NCI-H1092 treated with DMSO at 0.1 percent for 48 hours (cell line): ENCODE results near the gene FRG2C.
"Not testable (repeated sequence)": the region's sequence is repeated elsewhere in the genome, so short reads cannot be mapped to it uniquely, and the experiment has no call there.

Source experiments
- DNase-seq: peaks from one replicate; lab custom pipeline; 2025; lab: John Stamatoyannopoulos, UW

The FRG2C gene

GRCh38 chr3:75664028-75664427 lies at the start of gene FRG2C:
FRG2C (plus strand) TSS chr3:75664328; CDS start chr3:75664380, 52 bp downstream.
- DNase-seq: not testable (repeated sequence)

GRCh38 chr3:75618666-75619305 lies 45.3 kb upstream of the FRG2C start:
- peak; percentile 23 for DNase-seq

- not testable (repeated sequence) for DNase-seq
These were observed 44.6 kb upstream of the FRG2C start for GRCh38 chr3:75619481-75620031.

- not testable (repeated sequence) for DNase-seq
These were observed 42.4 kb upstream of the FRG2C start for GRCh38 chr3:75621772-75622171.

- not testable (repeated sequence) for DNase-seq
These were observed 40.5 kb upstream of the FRG2C start for GRCh38 chr3:75623656-75624055.

- not testable (repeated sequence) for DNase-seq
These were observed 33.1 kb upstream of the FRG2C start for GRCh38 chr3:75630887-75631535.

GRCh38 chr3:75631541-75631940 lies 32.6 kb upstream of the FRG2C start:
- DNase-seq: no peak

GRCh38 chr3:75638947-75639346 lies 25.2 kb upstream of the FRG2C start:
- not testable (repeated sequence) for DNase-seq

- DNase-seq: not testable (repeated sequence)
These were observed 23.0 kb upstream of the FRG2C start for GRCh38 chr3:75641107-75641517.

GRCh38 chr3:75643031-75643800 lies 20.9 kb upstream of the FRG2C start:
- DNase-seq: not testable (repeated sequence)

- not testable (repeated sequence) for DNase-seq
These were observed 18.6 kb upstream of the FRG2C start for GRCh38 chr3:75645548-75645947.

GRCh38 chr3:75650191-75650590 lies 13.9 kb upstream of the FRG2C start:
- no peak for DNase-seq

GRCh38 chr3:75655101-75655904 lies 8.8 kb upstream of the FRG2C start:
- DNase-seq: not testable (repeated sequence)

GRCh38 chr3:75655956-75656355 lies 8.2 kb upstream of the FRG2C start:
- not testable (repeated sequence) for DNase-seq

GRCh38 chr3:75658411-75659107 lies 5.6 kb upstream of the FRG2C start:
- not testable (repeated sequence) for DNase-seq

GRCh38 chr3:75659108-75659433 lies 5.1 kb upstream of the FRG2C start:
- not testable (repeated sequence) for DNase-seq

- DNase-seq: not testable (repeated sequence)
These were observed 1.5 kb downstream of the FRG2C start for GRCh38 chr3:75665626-75666025.

- DNase-seq: not testable (repeated sequence)
These were observed 3.9 kb downstream of the FRG2C start for GRCh38 chr3:75667757-75668701.

GRCh38 chr3:75668759-75669347 lies 4.7 kb downstream of the FRG2C start:
- not testable (repeated sequence) for DNase-seq
